GM18951 (cell line): Measurements from ENCODE around the gene ASIC1.
"Not testable (repeated sequence)": the region's sequence is repeated elsewhere in the genome, so short reads cannot be mapped to it uniquely, and the experiment has no call there.

Experiments used
- POLR2A ChIP-seq: IDR thresholded peaks from 4 replicates; pipeline ENCODE4 v1.6.1; 2011; ENCODE audit warnings: mild to moderate bottlenecking; ENCODE audit not compliant: insufficient read length, insufficient read depth; ENCODE audit errors: extremely low read depth
- in situ Hi-C: fragments of 300-500 bp; cut with MboI; formaldehyde crosslinking; loops from one replicate; pipeline ENCODE4 v1.12.0; 2022; ENCODE audit warnings: low sequenced_read_pairs, mixed read lengths, inconsistent platforms; ENCODE audit not compliant: unreplicated experiment

ASIC1 gene

DNA sequence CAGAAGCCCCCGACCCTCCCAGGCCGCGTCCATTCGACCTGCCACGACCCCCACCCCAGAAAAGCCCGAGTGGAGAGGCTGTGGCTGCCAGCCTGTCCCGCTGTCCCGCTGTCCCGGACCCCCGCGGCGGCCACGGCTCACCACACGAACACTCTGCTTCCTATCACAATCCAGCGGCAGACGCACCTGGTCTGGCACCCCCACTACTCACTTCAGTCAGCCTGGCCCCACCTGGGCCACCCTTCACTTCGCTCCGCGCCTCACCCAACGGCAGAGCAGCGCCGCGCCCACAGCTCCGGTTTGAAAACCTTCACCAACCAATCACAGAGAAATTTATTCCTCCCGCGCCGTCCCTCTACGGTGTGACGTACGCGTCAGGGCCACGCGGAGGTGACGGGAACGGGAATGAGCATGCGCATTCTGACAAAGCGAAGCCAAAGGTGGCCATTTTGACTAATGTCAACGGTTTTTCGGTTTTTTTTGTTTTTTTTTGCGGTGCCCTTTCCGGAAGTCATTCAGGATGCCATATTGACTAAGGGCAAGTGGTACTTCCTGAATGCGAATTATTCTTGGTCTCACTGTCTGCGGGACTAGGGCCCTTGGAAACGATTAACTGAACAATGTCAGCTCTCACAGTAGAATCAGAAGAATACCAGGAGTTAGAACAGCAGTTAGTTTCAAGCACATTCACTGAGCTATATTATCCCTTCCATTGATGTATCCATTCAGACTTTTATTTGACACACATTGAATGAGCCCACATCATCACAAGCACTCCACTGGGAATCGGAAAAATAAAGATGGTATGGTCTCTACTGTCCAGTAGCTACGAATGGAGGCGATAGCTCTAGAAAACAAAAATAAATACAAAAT, 32.0 kb upstream of the ASIC1 start, which contains the start of gene RACGAP1:
Gene RACGAP1 (minus strand): TSS at position 308 of the 873 bp plus-strand sequence. CDS start 8,779 bp downstream, outside the sequence.
- peak; percentile 72 for TF ChIP-seq POLR2A
- in situ Hi-C loops, result no loop called here

DNA sequence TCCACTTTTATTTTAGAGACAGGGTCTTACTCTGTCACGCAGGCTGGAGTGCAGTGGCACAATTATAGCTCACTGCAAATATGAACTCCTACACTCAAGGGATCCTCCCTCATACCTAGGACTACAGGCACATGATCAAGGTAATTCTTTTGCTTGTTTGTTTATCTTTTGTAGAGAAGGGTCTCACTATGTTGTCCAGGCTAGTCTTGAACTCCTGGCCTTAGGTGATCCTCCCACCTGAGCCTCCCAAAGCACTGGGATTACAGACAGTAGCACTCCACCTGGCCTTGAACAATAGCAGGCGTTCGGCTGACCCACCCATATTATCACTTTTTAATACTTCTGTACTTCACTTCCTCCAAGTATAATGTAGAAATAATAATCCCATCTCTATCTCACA, 30.7 kb upstream of the ASIC1 start:
- no peak for TF ChIP-seq POLR2A
- in situ Hi-C loops, result no loop called here

GRCh38 chr12:50030449-50030848, 26.9 kb upstream of the ASIC1 start:
- in situ Hi-C loops, result not testable (repeated sequence)

GRCh38 chr12:50032515-50032853, 24.9 kb upstream of the ASIC1 start:
- TF ChIP-seq POLR2A, result no peak
- in situ Hi-C loops, result no loop called here

DNA sequence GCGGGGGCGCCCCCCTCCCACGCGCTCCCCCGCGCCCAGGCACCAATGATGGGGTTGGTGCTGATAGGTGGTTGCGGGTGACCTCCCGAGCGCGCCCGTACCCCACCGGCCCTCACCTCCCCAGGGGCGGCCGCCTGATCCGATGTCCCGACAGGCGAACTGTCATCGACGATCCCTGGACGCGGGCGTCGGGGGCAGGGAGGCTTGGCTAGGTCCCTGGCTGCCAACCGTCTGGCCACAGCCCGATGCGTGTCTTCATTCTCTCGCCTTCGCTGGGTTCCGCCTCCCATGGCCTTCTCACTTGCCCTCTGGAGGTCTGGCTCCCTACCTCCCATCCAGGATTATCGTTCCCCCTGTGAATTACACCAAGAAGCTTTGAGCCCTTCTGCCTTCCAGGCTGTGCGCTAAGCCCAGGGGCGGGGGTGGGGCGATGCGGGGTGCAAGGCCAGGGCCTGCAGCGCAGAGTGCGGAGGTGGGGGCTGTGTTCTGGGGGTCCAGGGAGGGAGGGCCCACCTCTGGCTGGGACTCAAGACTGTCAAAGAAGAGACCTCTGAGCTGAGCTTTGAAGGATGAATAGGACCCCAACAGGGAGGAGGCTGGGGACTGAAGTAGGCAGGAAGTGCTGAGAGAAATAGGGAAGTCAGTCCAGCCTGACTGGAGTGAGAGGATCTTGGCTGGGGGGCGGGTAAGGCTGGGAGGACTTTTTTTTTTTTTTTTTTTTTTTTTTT, 24.4 kb upstream of the ASIC1 start:
- in situ Hi-C loops, result no loop called here
- no peak for TF ChIP-seq POLR2A

DNA sequence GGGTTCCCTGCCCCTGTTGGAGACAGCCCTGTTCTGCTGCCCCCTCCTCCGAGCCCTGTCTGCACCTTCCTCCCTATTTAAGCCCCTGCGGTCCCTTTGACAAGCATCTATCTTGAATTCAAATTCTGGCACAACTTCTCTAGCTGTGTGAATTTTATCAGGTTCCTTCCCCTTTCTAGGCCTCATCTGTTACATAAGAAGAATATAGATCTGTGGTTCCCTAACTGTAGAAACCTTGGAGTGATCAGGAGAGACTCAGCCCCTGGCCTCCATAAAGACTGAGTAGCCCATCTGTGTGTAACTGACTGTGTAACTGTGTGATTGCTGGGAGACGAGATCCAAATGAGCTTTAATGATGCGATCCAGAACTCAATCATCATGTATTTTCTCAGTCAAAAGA, 19.1 kb upstream of the ASIC1 start:
- in situ Hi-C loops, result no loop called here
- no peak for TF ChIP-seq POLR2A

- no peak for TF ChIP-seq POLR2A
- in situ Hi-C loops, result no loop called here
Measured at GRCh38 chr12:50039151-50039835, 18.1 kb upstream of the ASIC1 start.

- TF ChIP-seq POLR2A, result no peak
- in situ Hi-C loops, result no loop called here
Measured at GRCh38 chr12:50040657-50041056, 16.7 kb upstream of the ASIC1 start.

DNA sequence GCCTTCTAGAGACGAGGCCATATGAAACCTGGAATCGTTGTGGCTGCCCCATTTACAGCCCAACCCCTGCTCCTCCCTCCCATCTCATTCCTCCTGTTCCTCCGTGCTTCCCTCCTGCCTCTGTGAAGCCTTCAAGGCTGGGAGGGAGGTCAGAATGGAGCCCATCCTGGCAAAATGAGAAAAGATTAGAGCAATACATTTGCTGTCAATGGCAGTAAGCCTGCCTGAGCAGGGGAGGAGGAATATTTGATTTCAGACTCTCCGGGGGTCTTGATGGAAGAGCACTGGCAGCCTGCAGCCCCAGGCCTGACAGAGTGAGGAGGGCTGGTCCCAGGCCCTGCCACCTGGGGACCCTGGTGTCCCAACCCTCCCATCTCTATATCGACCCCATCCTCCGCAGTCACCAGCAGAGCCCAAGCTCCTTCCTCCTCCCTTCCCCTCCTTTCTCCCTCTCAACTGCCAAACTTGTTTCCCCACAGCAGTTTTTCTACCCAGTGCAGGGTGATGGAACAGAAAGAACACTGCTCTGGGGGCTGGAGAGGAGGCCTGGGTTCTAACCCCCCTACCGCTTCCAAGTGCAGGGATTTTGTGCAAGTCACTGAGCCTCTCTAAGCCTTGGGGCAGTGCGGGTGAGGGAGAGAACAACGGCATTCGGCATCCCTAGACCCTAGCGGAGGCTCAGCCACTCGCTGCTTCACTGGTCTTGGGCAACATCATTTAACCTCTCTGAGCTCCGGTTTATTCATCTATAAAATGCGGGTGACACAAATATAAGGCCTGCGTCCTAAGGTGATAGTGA, 16.1 kb upstream of the ASIC1 start:
- in situ Hi-C loops, result no loop called here
- no peak for TF ChIP-seq POLR2A

GRCh38 chr12:50041962-50042361, 15.4 kb upstream of the ASIC1 start:
- in situ Hi-C loops, result no loop called here

GRCh38 chr12:50042693-50043092, 14.7 kb upstream of the ASIC1 start:
- in situ Hi-C loops, result no loop called here
- TF ChIP-seq POLR2A, result no peak

More at GRCh38 chr12:50041962-50042361, 15.4 kb upstream of the ASIC1 start:
- no peak for TF ChIP-seq POLR2A

DNA sequence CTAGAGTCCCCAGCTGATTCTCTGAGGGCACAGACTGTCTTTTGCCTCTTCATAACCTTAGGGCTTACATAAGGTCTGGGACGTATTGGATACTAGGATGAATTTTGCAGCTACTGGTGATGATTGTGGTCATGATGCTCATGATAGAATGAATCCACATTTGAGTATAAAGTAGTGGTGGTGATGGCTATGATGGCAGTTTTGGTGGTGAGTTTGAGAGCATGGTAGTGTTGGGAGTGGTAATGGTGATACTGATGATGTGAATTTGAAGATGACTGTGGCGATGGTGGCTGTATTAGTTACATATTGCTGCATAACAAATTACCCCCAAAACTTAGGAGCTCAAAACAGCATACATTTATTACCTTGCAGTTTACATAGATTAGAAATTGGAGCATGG, 14.1 kb upstream of the ASIC1 start:
- in situ Hi-C loops, result no loop called here
- TF ChIP-seq POLR2A, result no peak

DNA sequence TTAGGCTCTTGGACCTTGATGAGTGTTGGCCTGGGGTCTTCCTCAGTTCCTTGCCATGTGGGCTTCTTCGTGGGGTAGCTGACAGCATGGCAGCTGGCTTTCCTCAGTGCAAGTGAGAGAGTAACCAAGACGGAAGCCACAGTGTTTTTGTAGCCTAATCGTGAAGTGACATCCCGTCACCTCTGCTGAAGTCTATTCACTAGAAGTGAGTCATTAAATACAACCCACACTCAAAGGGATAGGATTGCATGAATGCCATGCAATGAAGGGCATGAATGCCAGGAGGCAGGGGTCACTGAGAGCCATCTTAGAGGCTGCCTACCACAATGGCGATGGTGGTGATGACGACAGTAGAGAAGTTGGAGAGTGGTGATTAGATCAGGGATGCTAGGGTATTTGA, 13.5 kb upstream of the ASIC1 start:
- TF ChIP-seq POLR2A, result no peak
- in situ Hi-C loops, result no loop called here

DNA sequence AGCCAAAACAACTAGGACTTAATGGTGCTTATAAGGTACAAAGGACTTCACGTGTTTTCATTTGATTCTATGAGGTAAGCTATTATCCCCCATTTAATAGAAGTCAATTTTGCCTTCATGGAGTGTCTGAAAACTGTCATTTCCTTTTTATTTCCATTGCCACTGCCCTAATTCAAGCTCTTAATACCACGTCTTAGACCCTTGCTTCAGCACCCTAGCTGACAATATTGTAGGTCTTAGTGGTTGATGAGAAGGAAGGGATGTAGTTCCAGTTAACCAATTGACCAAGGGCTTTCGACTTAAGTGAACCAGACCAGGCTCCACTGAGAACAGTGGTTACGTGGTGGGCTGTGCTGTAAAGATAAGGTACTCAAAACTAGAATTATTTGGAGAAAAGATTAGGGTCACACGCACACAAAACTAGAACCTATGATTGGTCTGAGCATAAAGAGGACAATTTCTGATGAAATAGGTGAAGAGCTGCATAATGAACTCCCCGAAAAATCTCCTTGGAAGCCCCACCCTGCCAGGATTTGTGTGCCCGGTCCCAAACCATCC, 9.6 kb upstream of the ASIC1 start:
- TF ChIP-seq POLR2A, result no peak
- in situ Hi-C loops, result no loop called here
